Left renal cortex interstitium (tissue), 4 donors: ENCODE measurements around the gene SSB. TPM values are rescaled to one million over a fixed set of nuclear protein-coding genes. Genes with fewer than 3 reads are reported as not detected.

ENCODE experiments used
- polyA plus RNA-seq, 4 donors: library from polyadenylated mRNA; unstranded; fragments of 120-200 nt; gene quantifications; one replicate each; pipeline ENCODE4 v1.2.1, GENCODE V29; 2013; ENCODE audit not compliant: insufficient read length in 4 of 4

Gene SSB
- polyA plus RNA-seq, 4 donors = 165 to 206 (median 183) TPM

Other genes starting within 250 kb of the SSB start
- gene FASTKD1, start 225.0 kb upstream of the SSB start, polyA plus RNA-seq = 10 to 100 TPM; 26.8 to 47.3 (median 36.4) TPM
- gene PPIG, start 214.5 kb upstream of the SSB start, polyA plus RNA-seq = 100 to 1,000 TPM in 3 of 4 donors, 10 to 100 TPM in 1; 84.1 to 111 (median 102) TPM
- gene CFAP210, start 104.5 kb upstream of the SSB start, polyA plus RNA-seq = 1 to 10 TPM; 1.6 to 3.1 (median 2.6) TPM
- 10 to 100 TPM; 10.3 to 19.7 (median 14.7) TPM for gene PHOSPHO2, start 104.4 kb upstream of the SSB start, polyA plus RNA-seq
- gene KLHL23, start 65.0 kb upstream of the SSB start, polyA plus RNA-seq = 10 to 100 TPM; 25.9 to 41.5 (median 35.4) TPM
- 10 to 100 TPM; 44.4 to 50.5 (median 48.0) TPM for gene METTL5, start 26.0 kb downstream of the SSB start, polyA plus RNA-seq
- gene UBR3, start 28.6 kb downstream of the SSB start, polyA plus RNA-seq = 10 to 100 TPM; 30.4 to 47.2 (median 39.1) TPM